Transverse colon (tissue), 4 donors: Measurements from ENCODE around the gene SUCO. TPM values are rescaled to one million over a fixed set of nuclear protein-coding genes. Genes with fewer than 3 reads are reported as not detected.

Experiments
- DNase-seq: peaks from one replicate; pipeline ENCODE4 v3.0.0-alpha.2; 2019
- H3K27ac ChIP-seq, 4 donors: fragments of 200-600 bp; sonication (generic); 2 replicates each; pipeline ENCODE4 v1.5.1; 2016 to 2018; ENCODE audit warnings: inconsistent platforms in 4 of 4
- H3K27me3 ChIP-seq: fragments of 200-600 bp; sonication (generic); 2 replicates; pipeline ENCODE4 v1.5.1; 2017; ENCODE audit warnings: inconsistent platforms
- H3K36me3 ChIP-seq, 4 donors: fragments of 200-600 bp; sonication (generic); 2 replicates each; pipeline ENCODE4 v1.5.1; 2017 to 2019; ENCODE audit warnings: inconsistent platforms in 4 of 4
- H3K4me1 ChIP-seq, 4 donors: fragments of 200-600 bp; sonication (generic); 2 replicates each; pipeline ENCODE4 v1.5.1; 2017 to 2020; ENCODE audit warnings: inconsistent platforms in 4 of 4
- H3K4me3 ChIP-seq, 4 donors: fragments of 200-600 bp; sonication (generic); 1 replicate in 1 of 4; 2 replicates in 3 of 4; pipeline versions ENCODE4 v1.5.1 to v1.6.1; 2017 to 2019; ENCODE audit warnings: inconsistent platforms in 4 of 4
- H3K9me3 ChIP-seq, 2 donors: fragments of 200-600 bp; sonication (generic); 2 replicates each; pipeline ENCODE4 v1.5.1; 2017 to 2019; ENCODE audit warnings: inconsistent platforms in 2 of 2
- EP300 ChIP-seq: sonication (generic); formaldehyde crosslinking; IDR thresholded peaks from one replicate; pipeline ENCODE4 v1.6.1; 2017; ENCODE audit warnings: antibody characterized with exemption, low read depth
- POLR2A ChIP-seq: fragments of 450-650 bp; IDR thresholded peaks from one replicate; pipeline ENCODE4 v1.6.1; 2016; ENCODE audit warnings: antibody characterized with exemption, mild to moderate bottlenecking, moderate library complexity
- POLR2AphosphoS5 ChIP-seq, 3 donors: sonication (generic); formaldehyde crosslinking; IDR thresholded peaks; one replicate each; pipeline ENCODE4 v1.6.1; 2016; ENCODE audit warnings: antibody characterized with exemption in 3 of 3
- WGBS, 2 donors: methylation state at CpG; one replicate each; pipeline ENCODE4 v1.1.5; 2018; ENCODE audit warnings: low coverage in 1 of 2; 5-methylcytosine and 5-hydroxymethylcytosine counted together
- in situ Hi-C, 4 donors: fragments of 200-750 bp; cut with MboI; loops; one replicate each; pipeline versions ENCODE4 v1.15.0 to v1.15.1; 2017; ENCODE audit warnings: low sequenced_read_pairs in 3 of 4, low pct_ligation_motif_present in 1 of 4, low pct_unique_long_range_greater_than_20kb in 1 of 4
- intact Hi-C: fragments of 100-400 bp; cut with DNase I; formaldehyde crosslinking; loops from one replicate; pipeline ENCODE4 v1.15.1; 2023; ENCODE audit warnings: low total_unique reads
- total RNA-seq, 4 donors: library from RNA; depleted of rRNA; stranded (reverse); fragments of >200 nt; gene quantifications; one replicate each; pipeline ENCODE4 v1.1.0, GENCODE V29; 2016
- TF ChIP-seq, protein P1 (sequence below), 5 experiments: fragments of 200-600 bp in 3 of 5; fragments of 450-650 bp in 2 of 5; sonication (generic) in 3 of 5; IDR thresholded peaks; 1 replicate in 2 of 5; 2 replicates in 3 of 5; pipeline ENCODE4 v1.5.1; 2016 to 2017; ENCODE audit warnings: antibody characterized with exemption in 5 of 5, inconsistent platforms in 3 of 5, mild to moderate bottlenecking in 2 of 5, moderate library complexity in 1 of 5

Gene SUCO
- total RNA-seq, 4 donors from 2014 or later = 10.1 to 48.4 (median 21.6) TPM

DNA sequence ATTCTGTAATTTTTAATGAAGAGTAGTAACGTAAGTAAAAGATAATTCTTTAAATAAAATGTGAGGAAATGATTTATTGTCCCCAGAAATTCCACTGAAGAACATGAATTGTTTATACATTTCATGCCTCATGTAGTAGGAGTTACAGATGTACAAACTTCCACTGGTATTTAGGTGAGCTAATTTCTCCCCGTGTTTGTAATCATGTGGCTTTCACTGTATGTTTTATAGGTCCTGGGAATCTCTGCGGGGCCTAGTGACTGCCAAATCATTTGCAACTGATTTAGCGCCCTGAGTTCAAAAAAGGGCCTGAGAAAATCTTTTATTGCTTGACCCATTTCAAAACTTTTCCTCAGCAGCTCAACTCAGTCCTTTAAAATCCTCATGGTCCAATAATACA is 95.5 kb downstream of the SUCO start:
- no peak for DNase-seq
- H3K27me3 ChIP-seq = no peaks in the 10 kb centered on the region
- WGBS, 2 donors = 70 to 75% methylated on average over 3 to 4 of the region's 4 CpGs
- TF ChIP-seq, protein P1, sequence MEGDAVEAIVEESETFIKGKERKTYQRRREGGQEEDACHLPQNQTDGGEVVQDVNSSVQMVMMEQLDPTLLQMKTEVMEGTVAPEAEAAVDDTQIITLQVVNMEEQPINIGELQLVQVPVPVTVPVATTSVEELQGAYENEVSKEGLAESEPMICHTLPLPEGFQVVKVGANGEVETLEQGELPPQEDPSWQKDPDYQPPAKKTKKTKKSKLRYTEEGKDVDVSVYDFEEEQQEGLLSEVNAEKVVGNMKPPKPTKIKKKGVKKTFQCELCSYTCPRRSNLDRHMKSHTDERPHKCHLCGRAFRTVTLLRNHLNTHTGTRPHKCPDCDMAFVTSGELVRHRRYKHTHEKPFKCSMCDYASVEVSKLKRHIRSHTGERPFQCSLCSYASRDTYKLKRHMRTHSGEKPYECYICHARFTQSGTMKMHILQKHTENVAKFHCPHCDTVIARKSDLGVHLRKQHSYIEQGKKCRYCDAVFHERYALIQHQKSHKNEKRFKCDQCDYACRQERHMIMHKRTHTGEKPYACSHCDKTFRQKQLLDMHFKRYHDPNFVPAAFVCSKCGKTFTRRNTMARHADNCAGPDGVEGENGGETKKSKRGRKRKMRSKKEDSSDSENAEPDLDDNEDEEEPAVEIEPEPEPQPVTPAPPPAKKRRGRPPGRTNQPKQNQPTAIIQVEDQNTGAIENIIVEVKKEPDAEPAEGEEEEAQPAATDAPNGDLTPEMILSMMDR (IDR thresholded peaks at IDR 0.05) = no peak
- TF ChIP-seq POLR2A = no peak
- no peak for TF ChIP-seq POLR2AphosphoS5 (IDR thresholded peaks at IDR 0.05)
- TF ChIP-seq EP300 = no peak
- no peak overlapping the region for H3K27ac ChIP-seq
- no peaks in the 10 kb centered on the region for H3K36me3 ChIP-seq
- H3K4me1 ChIP-seq = no peaks in the 10 kb centered on the region
- no peak overlapping the region for H3K4me3 ChIP-seq
- no peaks in the 10 kb centered on the region for H3K9me3 ChIP-seq
- in situ Hi-C loops (no loop called here), intact Hi-C loops (no loop called here)

DNA sequence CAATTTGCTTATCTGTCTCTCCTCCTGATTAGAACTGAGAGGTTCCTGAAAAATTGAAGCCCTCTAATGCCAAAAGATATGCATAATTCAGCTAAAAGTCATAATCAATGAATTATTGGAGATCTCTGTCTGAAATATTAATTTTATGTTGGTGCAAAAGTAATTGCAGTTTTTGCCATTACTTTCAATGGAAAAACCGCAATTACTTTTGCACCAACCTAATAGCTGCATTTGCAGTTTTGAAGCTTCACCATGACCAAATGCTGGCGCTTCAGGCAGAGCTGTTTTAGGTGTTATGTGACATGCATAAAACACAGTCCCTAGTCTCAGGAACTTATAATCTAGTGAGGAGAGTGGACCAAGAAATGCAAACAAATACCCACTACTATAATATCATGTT is 96.2 kb downstream of the SUCO start:
- TF ChIP-seq, protein P1 (IDR thresholded peaks at IDR 0.05) = no peak
- no peak for TF ChIP-seq EP300
- TF ChIP-seq POLR2A = no peak
- TF ChIP-seq POLR2AphosphoS5 (IDR thresholded peaks at IDR 0.05) = no peak

DNA sequence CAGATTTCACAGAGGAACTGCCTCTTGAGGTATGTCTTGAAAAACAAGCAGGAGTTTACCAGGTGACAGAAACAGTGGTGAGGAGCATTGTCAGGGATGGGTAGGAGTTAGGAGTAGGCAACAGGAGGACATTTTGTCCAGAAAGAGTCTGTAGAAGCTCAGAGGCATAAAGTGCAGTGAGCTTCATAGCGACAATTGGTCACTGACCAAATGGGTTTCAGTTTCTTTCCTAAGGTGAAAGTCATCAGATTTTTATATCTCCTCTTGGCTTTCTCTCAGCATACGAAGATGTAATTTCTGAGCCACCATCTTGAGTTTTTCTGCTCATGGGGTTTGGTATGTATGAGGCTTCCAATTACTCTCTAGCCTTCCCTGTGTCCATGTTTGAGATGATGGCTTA is 96.7 kb downstream of the SUCO start:
- WGBS, 2 donors = 75 to 89% methylated on average over 2 of the region's 2 CpGs
- Histone ChIP-seq H3K4me3 (no peak overlapping the region), H3K27me3 (no peaks in the 10 kb centered on the region), H3K36me3 (no peaks in the 10 kb centered on the region), H3K9me3 (no peaks in the 10 kb centered on the region), H3K27ac (no peak overlapping the region), H3K4me1 (no peaks in the 10 kb centered on the region)
- TF ChIP-seq EP300 (no peak), POLR2AphosphoS5 (IDR thresholded peaks at IDR 0.05) (no peak), POLR2A (no peak)
- TF ChIP-seq, protein P1 (IDR thresholded peaks at IDR 0.05) = no peak
- in situ Hi-C loops = no loop called here
- no peak for DNase-seq
- intact Hi-C loops = no loop called here

More for the DNA sequence above, 96.2 kb downstream of the SUCO start:
- in situ Hi-C loops (no loop called here), intact Hi-C loops (no loop called here)
- WGBS, 2 donors = 88 to 95% methylated on average over 2 of the region's 2 CpGs
- Histone ChIP-seq H3K4me3 (no peak overlapping the region), H3K36me3 (no peaks in the 10 kb centered on the region), H3K27me3 (no peaks in the 10 kb centered on the region), H3K4me1 (no peaks in the 10 kb centered on the region), H3K9me3 (no peaks in the 10 kb centered on the region), H3K27ac (no peak overlapping the region)
- no peak for DNase-seq

GRCh38 chr1:172630056-172630818 is 97.3 kb downstream of the SUCO start:
- no peaks in the 10 kb centered on the region for H3K9me3 ChIP-seq
- 85 to 93% methylated on average over 9 to 11 of the region's 11 CpGs for WGBS, 2 donors
- H3K4me3 ChIP-seq = no peak overlapping the region
- H3K27ac ChIP-seq = no peak overlapping the region
- H3K4me1 ChIP-seq = no peaks in the 10 kb centered on the region
- H3K27me3 ChIP-seq = no peaks in the 10 kb centered on the region
- TF ChIP-seq POLR2AphosphoS5 (IDR thresholded peaks at IDR 0.05) (no peak), EP300 (no peak), POLR2A (no peak)
- TF ChIP-seq, protein P1 (IDR thresholded peaks at IDR 0.05) = no peak
- in situ Hi-C loops (no loop called here), intact Hi-C loops (no loop called here)
- DNase-seq = no peak
- no peaks in the 10 kb centered on the region for H3K36me3 ChIP-seq
